Skeletal muscle tissue (tissue), 4 donors: ENCODE measurements around the gene ALDH3A2. TPM values are rescaled to one million over a fixed set of nuclear protein-coding genes. Genes with fewer than 3 reads are reported as not detected.

Source experiments
- H3K27ac ChIP-seq: one replicate; pipeline ENCODE4 v1.7.0; 2013; ENCODE audit warnings: mild to moderate bottlenecking, low read depth, low read length, inconsistent platforms
- H3K27me3 ChIP-seq, 3 donors: one replicate each; pipeline ENCODE4 v1.7.0; 2013; ENCODE audit warnings: low read length in 3 of 3; ENCODE audit not compliant: control insufficient read depth in 3 of 3, insufficient read depth in 3 of 3
- H3K36me3 ChIP-seq, 3 donors: one replicate each; pipeline ENCODE4 v1.7.0; 2013; ENCODE audit warnings: low read length in 3 of 3; ENCODE audit not compliant: control insufficient read depth in 3 of 3, insufficient read depth in 3 of 3
- H3K4me1 ChIP-seq, 3 donors: one replicate each; pipeline ENCODE4 v1.7.0; 2013; ENCODE audit warnings: low read length in 3 of 3, mild to moderate bottlenecking in 3 of 3; ENCODE audit not compliant: control insufficient read depth in 3 of 3, insufficient read depth in 3 of 3
- H3K4me3 ChIP-seq, 3 donors: one replicate each; pipeline ENCODE4 v1.7.0; 2013; ENCODE audit warnings: low read length in 3 of 3
- H3K9ac ChIP-seq, 3 donors: one replicate each; pipeline ENCODE4 v1.7.0; 2013; ENCODE audit warnings: low read length in 3 of 3, mild to moderate bottlenecking in 3 of 3, moderate library complexity in 2 of 3, low read depth in 1 of 3
- H3K9me3 ChIP-seq, 3 donors: one replicate each; pipeline ENCODE4 v1.7.0; 2013; ENCODE audit warnings: low read length in 3 of 3; ENCODE audit not compliant: control insufficient read depth in 3 of 3
- total RNA-seq: library from RNA; depleted of rRNA; stranded (reverse); fragments of >200 nt; gene quantifications from one replicate; pipeline ENCODE4 v1.2.3, GENCODE V29; 2014
- donor health status: Osteomylitis.

The ALDH3A2 gene
- total RNA-seq, 1 donor from 2014 or later: 63.7 TPM

DNA sequence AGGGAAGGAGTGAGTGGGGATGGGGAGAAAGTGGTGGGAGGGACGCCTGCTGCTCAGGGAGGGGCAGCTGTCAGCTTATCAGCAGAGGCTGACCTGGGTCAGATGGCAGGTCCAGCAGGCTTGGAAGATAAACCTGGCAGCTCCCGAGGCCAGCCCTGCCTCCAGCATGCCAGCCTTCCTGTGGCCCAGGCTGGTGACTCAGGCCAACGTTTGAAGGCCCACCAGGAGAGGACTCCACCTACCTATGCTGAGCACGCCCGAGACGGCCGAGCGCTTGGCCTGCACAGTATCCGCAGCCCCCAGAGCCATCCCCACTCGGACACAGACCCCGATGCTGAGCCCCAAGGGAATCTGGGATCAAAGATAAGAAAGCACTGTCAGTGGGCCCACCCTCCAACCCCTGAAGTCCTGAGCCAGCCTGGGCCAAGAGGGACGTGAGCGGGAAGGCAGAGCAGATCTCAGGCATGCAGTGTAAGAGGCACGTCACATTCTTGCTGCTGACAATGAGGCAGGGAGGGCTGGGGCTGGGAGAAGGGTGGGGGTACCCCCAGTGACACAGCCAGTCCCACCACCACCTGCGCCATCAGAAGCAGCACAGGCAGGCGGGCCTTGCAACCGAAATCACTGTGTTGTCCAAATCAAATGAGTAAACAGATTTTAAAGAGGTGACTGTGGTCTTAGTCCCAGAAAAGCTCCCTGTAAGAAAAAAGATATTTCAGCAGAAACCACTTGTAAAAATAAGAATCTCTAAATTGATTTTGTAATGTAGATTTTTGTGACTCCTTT lies 55.5 kb downstream of the ALDH3A2 start:
- Histone ChIP-seq H3K4me3 (no peak overlapping the region), H3K9me3 (no peaks in the 10 kb centered on the region), H3K4me1 (peaks cover 11 to 13% (median 12%) of the 10 kb centered on the region in 3 donors), H3K36me3 (no peaks in the 10 kb centered on the region), H3K27me3 (no peaks in the 10 kb centered on the region), H3K27ac (no peak overlapping the region), H3K9ac (no peak overlapping the region)

DNA sequence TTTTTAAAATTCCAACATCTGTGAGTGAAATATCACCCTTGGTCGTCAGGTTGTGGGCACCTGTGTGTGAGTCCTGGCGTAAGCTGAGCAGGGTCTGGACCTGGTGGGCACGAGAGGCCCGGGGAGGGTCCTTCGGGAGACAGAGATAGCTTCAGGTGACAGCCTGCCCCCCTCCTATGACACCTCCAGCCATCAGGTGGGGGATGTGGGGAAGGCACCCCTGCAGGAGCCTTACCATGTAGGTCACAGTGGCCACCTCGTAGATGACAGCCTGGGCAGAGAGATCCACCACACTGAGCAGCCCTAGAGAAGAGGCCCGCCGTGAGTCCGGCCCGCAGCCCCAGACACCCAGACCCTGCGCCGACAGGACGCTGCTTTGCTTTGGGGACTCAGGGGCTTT lies 56.6 kb downstream of the ALDH3A2 start:
- no peaks in the 10 kb centered on the region for H3K27me3 ChIP-seq
- no peak overlapping the region for H3K27ac ChIP-seq
- no peak overlapping the region for H3K9ac ChIP-seq
- H3K4me1 ChIP-seq: peaks cover 8 to 13% (median 11%) of the 10 kb centered on the region in 3 donors
- H3K4me3 ChIP-seq: no peak overlapping the region
- no peaks in the 10 kb centered on the region for H3K36me3 ChIP-seq
- H3K9me3 ChIP-seq: no peaks in the 10 kb centered on the region

DNA sequence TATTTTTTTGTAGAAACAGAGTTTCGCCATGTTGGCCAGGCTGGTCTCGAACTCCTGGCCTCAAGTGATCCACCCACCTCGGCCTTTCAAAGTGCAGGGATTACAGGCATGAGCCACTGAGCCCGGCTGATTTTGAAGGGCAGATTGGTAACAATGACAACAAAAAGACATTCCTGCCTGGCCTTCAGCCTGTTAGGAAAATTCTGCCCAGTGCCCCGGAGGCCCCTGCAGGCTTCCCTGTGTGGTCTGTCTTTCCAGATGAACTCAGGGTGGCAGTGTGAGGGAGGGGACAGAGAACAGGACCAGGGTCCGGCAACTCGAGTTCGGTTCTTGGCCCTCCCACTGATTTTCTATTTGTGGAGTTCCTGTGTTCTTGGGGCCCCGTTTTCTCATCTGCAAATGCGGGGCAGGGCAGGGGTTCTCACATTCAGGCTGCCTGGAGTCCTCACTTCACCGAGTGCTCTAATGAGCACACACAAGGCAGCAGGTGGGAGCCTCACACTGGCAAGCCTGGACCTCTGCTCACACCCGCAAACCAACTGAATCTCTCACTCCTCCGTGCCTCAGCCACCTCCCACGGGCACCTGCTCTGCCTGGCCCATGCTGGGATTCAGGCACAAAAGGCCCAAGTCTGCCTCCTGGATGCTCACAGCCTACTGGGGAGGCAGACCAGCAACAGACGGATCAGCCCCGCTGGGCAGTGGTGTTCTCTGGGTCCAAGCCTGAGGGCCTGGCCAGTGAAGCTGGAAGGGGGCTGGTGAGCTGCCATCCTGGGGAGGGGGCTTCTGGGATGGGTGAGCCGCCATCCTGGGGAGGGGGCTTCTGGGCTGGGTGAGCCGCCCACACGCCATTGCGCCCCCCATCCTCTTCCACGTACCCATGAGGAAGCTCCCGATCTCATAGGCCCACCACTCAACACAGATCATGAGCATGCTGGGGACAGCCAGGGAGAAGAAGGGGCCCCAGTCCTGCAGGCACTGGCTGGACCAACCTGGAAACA lies 57.5 kb downstream of the ALDH3A2 start:
- Histone ChIP-seq H3K4me1 (peaks cover 8 to 13% (median 11%) of the 10 kb centered on the region in 3 donors), H3K27ac (no peak overlapping the region), H3K36me3 (no peaks in the 10 kb centered on the region), H3K27me3 (no peaks in the 10 kb centered on the region), H3K4me3 (no peak overlapping the region), H3K9me3 (no peaks in the 10 kb centered on the region), H3K9ac (no peak overlapping the region)

DNA sequence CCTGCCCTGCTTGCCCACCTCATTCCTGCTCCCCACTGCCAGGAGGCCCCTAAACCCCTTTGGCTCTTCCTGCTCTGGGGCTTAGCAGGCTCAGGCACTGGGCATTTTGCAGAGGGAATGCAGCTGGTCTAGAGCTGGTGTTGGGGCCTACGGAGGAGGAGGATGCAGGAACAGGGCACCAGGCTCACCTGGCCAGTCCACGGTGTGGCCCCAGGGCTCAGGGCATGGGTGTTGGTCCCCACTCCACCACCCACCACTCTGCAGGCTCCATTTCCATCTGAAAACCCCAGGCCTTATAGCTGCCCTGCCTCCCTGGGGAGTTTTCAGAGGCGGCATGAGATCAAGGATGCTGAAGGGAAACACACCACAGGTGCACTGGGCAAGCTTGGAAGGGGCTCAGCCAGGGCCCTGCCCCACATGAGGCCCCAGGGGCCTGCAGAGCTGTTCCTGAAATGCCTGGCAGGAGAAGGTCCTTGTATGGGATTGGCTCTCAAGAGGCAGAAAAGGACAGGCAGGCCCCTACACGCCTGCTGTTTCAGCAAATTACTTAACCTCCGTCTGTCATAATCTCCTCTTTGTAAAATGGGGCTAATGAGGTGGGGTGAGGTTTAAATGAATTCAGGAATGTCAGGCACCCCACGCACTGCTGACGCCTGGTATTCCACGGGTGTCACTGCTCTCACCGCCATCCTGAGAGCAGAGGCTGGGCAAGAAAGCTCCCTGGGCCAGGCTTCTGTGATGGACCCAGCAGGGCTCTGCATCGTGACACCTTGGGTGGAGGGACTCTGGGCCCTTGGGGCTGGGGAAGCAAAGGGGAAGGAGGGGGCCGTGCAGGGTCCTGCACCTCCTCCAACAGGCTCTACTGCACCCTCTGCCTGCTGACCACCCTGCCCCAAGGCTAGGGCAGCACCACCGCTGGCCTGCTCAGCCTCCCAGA lies 58.5 kb downstream of the ALDH3A2 start:
- Histone ChIP-seq H3K27ac (no peak overlapping the region), H3K9ac (no peak overlapping the region), H3K9me3 (no peaks in the 10 kb centered on the region), H3K27me3 (no peaks in the 10 kb centered on the region), H3K4me3 (no peak overlapping the region), H3K36me3 (no peaks in the 10 kb centered on the region), H3K4me1 (peaks cover 8 to 13% (median 11%) of the 10 kb centered on the region in 3 donors)

DNA sequence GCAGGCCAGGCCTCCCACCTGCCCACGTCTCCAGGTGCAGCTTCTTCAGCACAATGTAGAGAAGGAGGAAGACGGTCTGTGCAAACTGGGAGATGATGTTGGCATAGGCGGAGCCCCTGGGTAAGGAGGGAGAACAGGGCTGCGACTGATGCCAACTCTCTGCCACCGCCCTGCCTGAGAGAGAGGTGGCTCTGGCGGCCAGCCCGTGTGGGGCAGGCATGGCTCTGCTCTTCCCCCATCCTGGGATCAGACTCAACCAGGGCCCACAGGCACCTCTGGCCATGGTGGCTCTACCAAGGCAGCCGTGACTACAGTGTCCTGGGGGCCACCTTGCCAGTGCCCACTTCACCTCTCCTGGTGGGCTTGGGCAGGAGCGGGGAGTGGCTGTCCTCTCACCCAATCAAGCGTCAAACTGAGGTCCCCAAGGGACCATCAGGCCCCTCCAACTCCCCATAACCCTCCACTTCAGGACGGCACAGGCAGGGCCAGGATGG lies 59.2 kb downstream of the ALDH3A2 start:
- H3K36me3 ChIP-seq: no peaks in the 10 kb centered on the region

DNA sequence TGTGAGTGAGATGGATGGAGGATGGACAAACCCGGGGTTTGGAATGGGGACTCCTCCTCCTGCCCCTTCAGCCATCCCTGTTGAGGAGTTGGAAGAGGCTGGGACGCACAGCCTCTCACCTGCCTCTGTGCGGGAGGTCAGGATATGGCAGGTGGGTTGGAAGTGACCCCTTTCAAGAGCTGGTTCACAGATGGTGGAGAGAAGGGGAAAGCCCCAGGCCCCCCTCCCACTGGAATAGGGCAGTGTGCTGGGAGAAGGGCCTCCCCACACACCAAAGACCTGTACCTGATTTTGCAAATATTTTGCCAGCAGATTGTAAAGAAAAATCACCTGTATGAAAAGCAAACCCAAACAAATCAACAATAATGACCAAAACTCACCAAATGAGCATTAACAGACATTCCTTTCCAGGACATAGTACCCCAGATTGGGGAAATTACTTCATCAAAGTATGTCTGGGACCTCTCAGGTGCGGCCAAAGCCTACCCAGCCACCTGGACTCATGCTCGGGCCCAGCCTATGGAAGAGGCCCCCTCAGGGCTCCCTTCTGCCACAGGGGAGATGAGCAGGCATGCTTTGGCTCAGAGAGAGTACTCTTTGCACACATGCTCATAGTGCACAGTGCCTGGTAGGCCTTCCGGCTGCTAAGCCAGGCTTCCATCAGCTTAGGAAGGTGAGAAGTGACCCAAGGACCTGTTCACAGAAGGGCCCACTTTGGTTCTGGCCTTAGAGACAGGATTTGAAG lies 60.1 kb downstream of the ALDH3A2 start:
- no peaks in the 10 kb centered on the region for H3K9me3 ChIP-seq
- no peak overlapping the region for H3K27ac ChIP-seq
- no peaks in the 10 kb centered on the region for H3K27me3 ChIP-seq
- H3K4me3 ChIP-seq: no peak overlapping the region
- H3K9ac ChIP-seq: no peak overlapping the region
- H3K4me1 ChIP-seq: peaks cover 5 to 6% (median 6%) of the 10 kb centered on the region in 3 donors
- no peaks in the 10 kb centered on the region for H3K36me3 ChIP-seq

More for the DNA sequence above, 59.2 kb downstream of the ALDH3A2 start:
- Histone ChIP-seq H3K9me3 (no peaks in the 10 kb centered on the region), H3K9ac (no peak overlapping the region), H3K27ac (no peak overlapping the region), H3K27me3 (no peaks in the 10 kb centered on the region), H3K4me3 (no peak overlapping the region), H3K4me1 (peaks cover 8 to 13% (median 11%) of the 10 kb centered on the region in 3 donors)

DNA sequence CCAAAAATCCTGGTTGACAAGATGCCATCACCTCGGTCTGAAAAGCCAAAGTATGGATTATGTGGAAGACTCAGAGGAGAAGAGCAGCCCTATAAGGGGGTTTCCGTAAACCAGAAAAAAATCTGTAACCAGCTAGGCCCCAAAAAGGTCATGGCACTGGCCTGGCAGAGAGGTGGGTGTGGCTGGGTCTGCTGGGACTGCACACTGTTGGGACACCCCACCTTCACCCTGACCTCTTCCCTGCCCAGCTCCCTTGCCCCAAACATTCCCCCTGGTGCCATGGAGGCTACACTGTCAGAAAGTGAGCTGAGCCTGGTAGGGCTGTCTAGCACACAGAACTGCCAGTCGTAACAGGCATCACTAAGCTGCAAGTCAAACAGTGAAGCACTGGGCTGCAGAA lies 61.3 kb downstream of the ALDH3A2 start:
- H3K36me3 ChIP-seq: no peaks in the 10 kb centered on the region
- no peaks in the 10 kb centered on the region for H3K9me3 ChIP-seq
- H3K4me1 ChIP-seq: no peaks in the 10 kb centered on the region
- H3K4me3 ChIP-seq: no peak overlapping the region
- H3K27ac ChIP-seq: no peak overlapping the region
- H3K9ac ChIP-seq: no peak overlapping the region
- H3K27me3 ChIP-seq: no peaks in the 10 kb centered on the region

DNA sequence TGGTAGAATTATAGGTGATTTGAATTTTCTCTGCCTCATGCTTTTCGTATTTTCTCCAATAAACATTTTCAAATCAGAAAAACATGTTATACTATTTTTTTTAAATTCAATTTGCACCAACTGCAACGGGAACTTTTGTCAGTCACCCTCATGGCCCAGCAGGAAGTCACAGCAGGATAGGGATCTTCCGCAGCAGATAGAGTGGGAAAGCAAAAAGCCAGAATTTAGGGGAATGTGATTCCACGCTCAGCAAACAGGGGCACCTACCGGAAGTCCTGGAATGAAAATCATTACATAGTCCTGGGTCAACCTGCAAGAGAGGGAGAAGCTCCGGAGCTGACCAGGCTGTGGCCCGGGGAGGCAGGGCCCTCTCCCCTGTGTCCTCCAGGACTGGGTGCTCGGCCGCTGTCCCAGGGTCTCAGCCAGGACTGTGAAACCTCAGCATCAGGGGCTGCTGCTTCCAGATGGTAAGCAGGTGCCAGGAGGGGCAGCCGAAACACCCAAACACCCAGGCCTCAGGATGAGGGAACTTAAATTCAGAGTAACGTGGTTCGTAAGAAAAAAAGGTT lies 64.0 kb downstream of the ALDH3A2 start:
- Histone ChIP-seq H3K4me1 (peaks cover 4 to 13% (median 10%) of the 10 kb centered on the region in 3 donors), H3K27ac (no peak overlapping the region), H3K36me3 (no peaks in the 10 kb centered on the region), H3K9me3 (no peaks in the 10 kb centered on the region), H3K4me3 (no peak overlapping the region), H3K9ac (no peak overlapping the region), H3K27me3 (no peaks in the 10 kb centered on the region)
